NCI-H526 (cell line): ENCODE data around the gene REC8.

Experiments used
- DNase-seq, 2 experiments: peaks; one replicate each; lab custom pipeline; 2025; lab: John Stamatoyannopoulos, UW

The REC8 gene

GRCh38 chr14:24171422-24172260, at the start of gene REC8:
Gene REC8 (plus strand): TSS chr14:24172080. CDS start chr14:24172553, 473 bp downstream.
- DNase-seq: peak; percentile 99

GRCh38 chr14:24122416-24122815, 49.5 kb upstream of the REC8 start:
- DNase-seq: no peak

- DNase-seq: no peak
Measured at GRCh38 chr14:24122898-24123297, 49.0 kb upstream of the REC8 start.

GRCh38 chr14:24123424-24124417, 48.2 kb upstream of the REC8 start:
- no peak for DNase-seq

GRCh38 chr14:24126939-24127338, 44.9 kb upstream of the REC8 start:
- no peak for DNase-seq

- DNase-seq: no peak
Measured at GRCh38 chr14:24127673-24128072, 44.2 kb upstream of the REC8 start.

GRCh38 chr14:24129410-24129998, 42.4 kb upstream of the REC8 start:
- DNase-seq: no peak

GRCh38 chr14:24130380-24130716, 41.5 kb upstream of the REC8 start, which contains the start of gene FITM1:
Gene FITM1 (plus strand): TSS chr14:24130659. CDS start chr14:24131564, 905 bp downstream.
- no peak for DNase-seq

GRCh38 chr14:24130717-24131548, 40.9 kb upstream of the REC8 start:
- no peak for DNase-seq

- DNase-seq: no peak
Measured at GRCh38 chr14:24131549-24131966, 40.3 kb upstream of the REC8 start.

- no peak for DNase-seq
Measured at GRCh38 chr14:24132061-24132685, 39.7 kb upstream of the REC8 start.

- DNase-seq: no peak
Measured at GRCh38 chr14:24132976-24133375, 38.9 kb upstream of the REC8 start.

- no peak for DNase-seq
Measured at GRCh38 chr14:24133735-24134134, 38.1 kb upstream of the REC8 start.

GRCh38 chr14:24135584-24135833, 36.4 kb upstream of the REC8 start:
- DNase-seq: no peak

GRCh38 chr14:24135834-24136683, 35.8 kb upstream of the REC8 start, which contains the start of gene PSME1:
Gene PSME1 (plus strand): TSS chr14:24136194. CDS start chr14:24136263, 69 bp downstream.
- peak; percentile 80 to 96 for DNase-seq

GRCh38 chr14:24136684-24137528, 35.0 kb upstream of the REC8 start:
- peak; percentile 22 to 40 for DNase-seq

- DNase-seq: no peak
Measured at GRCh38 chr14:24137529-24138395, 34.1 kb upstream of the REC8 start.
